CD8-positive, alpha-beta memory T cell (primary cell): ENCODE results near the gene SLC22A5. TPM values are rescaled to one million over a fixed set of nuclear protein-coding genes. Genes with fewer than 3 reads are reported as not detected.

Experiments
- CTCF ChIA-PET: fragments of 350-600 bp; sonication (Branson Sonifier 250); formaldehyde crosslinking; loops from one replicate; lab custom pipeline; 2021; ENCODE audit warnings: antibody characterized with exemption; lab: Charles Lee
- POLR2A ChIA-PET: fragments of 350-600 bp; sonication (Branson Sonifier 250); formaldehyde crosslinking; loops from one replicate; lab custom pipeline; 2021; ENCODE audit warnings: antibody characterized with exemption; lab: Charles Lee
- DNase-seq, 5 donors: peaks; one replicate each; pipeline versions ENCODE4 v3.0.0 to v3.0.0-alpha.2; 2020 to 2022; ENCODE audit warnings: mixed read lengths in 1 of 5
- H3K27ac ChIP-seq: one replicate; pipeline ENCODE4 v1.7.0; 2013; ENCODE audit warnings: low read depth, mild to moderate bottlenecking, low read length, moderate library complexity
- H3K27me3 ChIP-seq: 2 replicates; pipeline ENCODE4 v1.7.0; 2013; ENCODE audit warnings: low read length, mild to moderate bottlenecking; ENCODE audit not compliant: insufficient read depth, poor library complexity, severe bottlenecking
- H3K36me3 ChIP-seq: 2 replicates; pipeline ENCODE4 v1.7.0; 2013; ENCODE audit warnings: mild to moderate bottlenecking, low read length, moderate library complexity; ENCODE audit not compliant: insufficient read depth
- H3K4me1 ChIP-seq: 2 replicates; pipeline ENCODE4 v1.7.0; 2013; ENCODE audit warnings: mild to moderate bottlenecking, low read length, moderate library complexity; ENCODE audit not compliant: insufficient read depth
- H3K4me3 ChIP-seq: 2 replicates; pipeline ENCODE4 v1.7.0; 2013; ENCODE audit warnings: mild to moderate bottlenecking, low read length
- H3K9me3 ChIP-seq: 2 replicates; pipeline ENCODE4 v1.7.0; 2013; ENCODE audit warnings: mild to moderate bottlenecking, low read length
- H3K27ac Mint-ChIP-seq, 8 donors: one replicate each; pipeline ENCODE4 v1.8.0; 2020 to 2021; ENCODE audit warnings: mixed read lengths in 8 of 8, mild to moderate bottlenecking in 6 of 8, inconsistent platforms in 3 of 8, moderate library complexity in 3 of 8
- H3K27me3 Mint-ChIP-seq, 2 donors: one replicate each; pipeline ENCODE4 v1.8.0; 2020 to 2021; ENCODE audit warnings: mixed read lengths in 2 of 2, mild to moderate bottlenecking in 1 of 2, moderate library complexity in 1 of 2
- H3K36me3 Mint-ChIP-seq, 3 donors: one replicate each; pipeline ENCODE4 v1.8.0; 2020 to 2021; ENCODE audit warnings: mixed read lengths in 3 of 3, inconsistent platforms in 1 of 3, mild to moderate bottlenecking in 1 of 3
- H3K4me1 Mint-ChIP-seq, 3 donors: one replicate each; pipeline ENCODE4 v1.8.0; 2020 to 2021; ENCODE audit warnings: mixed read lengths in 3 of 3, inconsistent platforms in 1 of 3, mild to moderate bottlenecking in 1 of 3
- H3K4me3 Mint-ChIP-seq, 7 donors: one replicate each; pipeline ENCODE4 v1.8.0; 2020 to 2021; ENCODE audit warnings: mixed read lengths in 7 of 7, mild to moderate bottlenecking in 6 of 7, moderate library complexity in 4 of 7, inconsistent platforms in 2 of 7
- H3K9me3 Mint-ChIP-seq, 5 donors: one replicate each; pipeline ENCODE4 v1.8.0; 2020 to 2022; ENCODE audit warnings: mixed read lengths in 5 of 5, mild to moderate bottlenecking in 3 of 5, moderate library complexity in 2 of 5, inconsistent platforms in 1 of 5
- polyA plus RNA-seq: library from polyadenylated mRNA; unstranded; fragments of 300-500 nt; fragmentation: Illumina TruSeq; gene quantifications from one replicate; pipeline ENCODE4 v1.2.3, GENCODE V29; 2021
- total RNA-seq, 2 experiments: library from RNA; stranded (reverse); gene quantifications; one replicate each; pipeline ENCODE4 v1.2.3, GENCODE V29; 2021

Gene SLC22A5
- total and polyA plus RNA-seq, 3 experiments from 2014 or later: 2.5 to 5.9 (median 5.2) TPM

DNA sequence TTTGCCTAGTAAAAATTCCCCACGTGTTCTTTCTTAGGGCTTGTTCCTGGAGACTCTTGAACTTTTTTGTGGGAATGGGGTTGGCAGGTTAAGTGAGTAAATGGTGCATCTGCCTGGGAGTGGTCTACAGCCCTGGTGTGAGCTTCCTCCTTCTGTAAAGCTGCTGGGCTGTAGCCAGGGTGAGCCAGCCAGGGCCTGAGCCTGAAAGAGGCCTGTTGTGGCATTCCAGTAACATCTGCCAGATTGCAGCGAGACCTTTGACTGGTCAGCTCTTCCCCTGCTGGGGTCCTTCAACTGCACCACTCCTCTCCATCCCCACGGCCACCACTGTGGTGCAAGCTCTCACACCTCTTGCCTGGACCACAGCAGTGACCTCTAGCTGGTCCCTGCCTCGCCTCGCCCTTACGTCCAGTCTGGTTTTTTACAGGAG, 47.5 kb downstream of the SLC22A5 start:
- Mint-ChIP-seq H3K27me3 (no peaks in the 10 kb centered on the region), H3K9me3 (no peaks in the 10 kb centered on the region), H3K4me1 (peaks cover 83 to 99% (median 92%) of the 10 kb centered on the region in 3 donors), H3K36me3 (peaks cover 12 to 60% (median 18%) of the 10 kb centered on the region in 3 donors), H3K27ac (peak overlapping the region; percentile 84 to 99 (median 98)), H3K4me3 (peak overlapping the region; percentile 24 to 76 (median 44))
- DNase-seq: no peak
- Histone ChIP-seq H3K4me3 (no peak overlapping the region), H3K27me3 (no peaks in the 10 kb centered on the region), H3K9me3 (no peaks in the 10 kb centered on the region), H3K36me3 (no peaks in the 10 kb centered on the region), H3K27ac (no peak overlapping the region), H3K4me1 (peaks cover 90% of the 10 kb centered on the region)
- POLR2A ChIA-PET: interaction anchor here (0.8 to 1.9 kb wide), 4 partner anchors 10 to 79 kb away, joined by 3 to 7 read pairs (median 6); partner anchors contain the start of gene IRF1
- CTCF ChIA-PET: interaction anchor here (1.2 to 5.8 kb wide), 6 partner anchors 9 to 79 kb away, joined by 4 to 78 read pairs (median 12); partner anchors contain the start of gene IRF1

DNA sequence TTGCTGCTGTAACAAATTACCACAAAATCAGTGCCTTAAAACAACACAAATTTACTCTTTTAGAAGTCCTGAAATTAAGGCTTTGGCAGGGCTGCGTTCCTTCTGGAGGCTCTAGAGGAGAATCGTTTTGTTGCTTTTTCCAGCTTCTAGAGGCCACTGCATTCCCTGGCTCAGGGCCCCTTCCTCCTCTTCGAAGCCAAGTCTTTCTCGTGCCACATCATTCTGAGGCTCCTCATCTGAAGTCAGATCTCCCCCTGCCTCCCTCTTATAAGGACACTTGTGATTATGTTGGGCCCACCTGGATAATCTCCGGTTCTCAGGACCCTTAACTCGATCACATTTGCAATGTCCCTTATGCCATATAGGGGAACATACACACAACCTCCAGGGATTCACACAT, 48.0 kb downstream of the SLC22A5 start:
- peak overlapping the region; percentile 24 to 76 (median 44) for H3K4me3 Mint-ChIP-seq
- H3K27me3 ChIP-seq: no peaks in the 10 kb centered on the region
- peaks cover 86 to 97% (median 96%) of the 10 kb centered on the region in 3 donors for H3K4me1 Mint-ChIP-seq
- DNase-seq: no peak
- H3K9me3 ChIP-seq: no peaks in the 10 kb centered on the region
- peaks cover 94% of the 10 kb centered on the region for H3K4me1 ChIP-seq
- H3K27ac ChIP-seq: no peak overlapping the region
- CTCF ChIA-PET: interaction anchor here (0.8 to 5.8 kb wide), 9 partner anchors 8 to 78 kb away, joined by 3 to 78 read pairs (median 7); partner anchors contain the start of gene IRF1
- no peaks in the 10 kb centered on the region for H3K27me3 Mint-ChIP-seq
- POLR2A ChIA-PET: interaction anchor here (0.8 to 1.9 kb wide), 4 partner anchors 10 to 79 kb away, joined by 3 to 7 read pairs (median 6); partner anchors contain the start of gene IRF1
- H3K36me3 ChIP-seq: no peaks in the 10 kb centered on the region
- no peaks in the 10 kb centered on the region for H3K9me3 Mint-ChIP-seq
- H3K36me3 Mint-ChIP-seq: peaks cover 12 to 58% (median 18%) of the 10 kb centered on the region in 3 donors
- peak overlapping the region; percentile 84 to 99 (median 98) for H3K27ac Mint-ChIP-seq
- H3K4me3 ChIP-seq: no peak overlapping the region

DNA sequence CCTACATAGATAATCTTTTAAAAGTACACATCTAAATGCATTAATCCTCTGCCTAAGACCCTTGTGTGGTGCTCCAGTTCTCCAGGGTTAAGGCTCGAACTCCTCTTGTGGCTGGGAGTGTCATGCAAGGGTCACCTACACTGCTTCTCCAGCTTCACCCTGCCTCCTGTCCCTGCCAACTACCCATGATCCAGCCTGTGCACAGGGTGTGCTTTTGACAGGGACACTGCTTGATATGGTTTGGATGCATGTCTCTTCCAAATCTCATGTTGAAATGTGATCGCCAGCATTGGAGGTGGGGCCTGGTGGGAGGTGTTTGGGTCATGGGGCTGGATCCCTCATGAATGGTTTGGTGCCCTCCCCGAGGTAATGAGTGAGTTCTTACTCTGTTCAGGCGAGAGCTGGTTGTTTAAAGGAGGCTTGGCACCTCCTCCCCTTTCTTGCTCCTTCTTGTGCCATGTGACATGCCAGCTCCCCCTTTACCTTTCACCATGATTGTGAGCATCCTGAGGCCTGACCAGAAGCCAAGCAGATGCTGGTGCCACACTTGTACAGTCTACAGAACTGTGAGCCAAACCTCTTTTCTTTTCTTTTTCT, 48.5 kb downstream of the SLC22A5 start:
- CTCF ChIA-PET: interaction anchor here (0.8 to 5.8 kb wide), 11 partner anchors 8 to 83 kb away, joined by 3 to 78 read pairs (median 6); partner anchors contain the start of gene IRF1

DNA sequence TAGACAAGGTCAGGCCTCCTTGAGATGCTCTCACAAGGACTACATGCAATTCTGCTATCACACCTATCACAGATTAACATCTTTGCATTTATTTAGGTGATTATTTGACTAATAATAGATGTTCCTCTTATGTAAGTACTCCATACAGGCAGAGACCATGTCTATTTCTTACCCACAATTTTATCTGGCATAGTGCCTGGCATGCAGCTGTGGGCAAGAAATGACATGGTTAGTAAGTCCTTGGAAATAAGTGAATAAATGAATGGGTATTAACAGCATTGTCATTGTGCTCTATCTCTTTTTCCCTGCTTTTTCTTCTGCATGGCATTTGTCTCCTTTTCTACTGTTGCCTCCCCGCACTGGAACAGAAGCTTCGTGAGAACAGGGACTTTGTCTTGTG, 49.4 kb downstream of the SLC22A5 start:
- H3K36me3 ChIP-seq: peaks cover 11% of the 10 kb centered on the region
- H3K9me3 ChIP-seq: no peaks in the 10 kb centered on the region
- Mint-ChIP-seq H3K4me3 (peak overlapping the region; percentile 35 to 81 (median 76)), H3K27ac (peak overlapping the region; percentile 84 to 99 (median 98)), H3K36me3 (peaks cover 9 to 61% (median 22%) of the 10 kb centered on the region in 3 donors), H3K4me1 (peaks cover 88 to 98% (median 97%) of the 10 kb centered on the region in 3 donors), H3K9me3 (no peaks in the 10 kb centered on the region), H3K27me3 (no peaks in the 10 kb centered on the region)
- no peaks in the 10 kb centered on the region for H3K27me3 ChIP-seq
- H3K27ac ChIP-seq: no peak overlapping the region
- ChIA-PET POLR2A (no interaction called here), CTCF (interaction anchor here (1.2 to 5.8 kb wide), 8 partner anchors 8 to 82 kb away, joined by 3 to 78 read pairs (median 4); partner anchors contain the start of gene IRF1)
- no peak overlapping the region for H3K4me3 ChIP-seq
- H3K4me1 ChIP-seq: peaks cover 96% of the 10 kb centered on the region
- DNase-seq: no peak

More for the DNA sequence above, 48.5 kb downstream of the SLC22A5 start:
- peak overlapping the region in 5 of 7 donors; percentile 10 to 71 (median 44) for H3K4me3 Mint-ChIP-seq
- H3K27me3 ChIP-seq: no peaks in the 10 kb centered on the region
- POLR2A ChIA-PET: interaction anchor here (1.4 to 1.9 kb wide), 3 partner anchors 9 to 78 kb away, joined by 4 to 7 read pairs (median 7); partner anchors contain the start of gene IRF1
- H3K4me3 ChIP-seq: no peak overlapping the region
- DNase-seq: no peak
- H3K36me3 Mint-ChIP-seq: peaks cover 12 to 60% (median 18%) of the 10 kb centered on the region in 3 donors
- H3K27ac Mint-ChIP-seq: peak overlapping the region; percentile 84 to 99 (median 98)
- H3K27ac ChIP-seq: no peak overlapping the region
- peaks cover 88 to 98% (median 97%) of the 10 kb centered on the region in 3 donors for H3K4me1 Mint-ChIP-seq
- H3K36me3 ChIP-seq: peaks cover 4% of the 10 kb centered on the region
- H3K4me1 ChIP-seq: peaks cover 96% of the 10 kb centered on the region
- H3K9me3 Mint-ChIP-seq: no peaks in the 10 kb centered on the region
- no peaks in the 10 kb centered on the region for H3K27me3 Mint-ChIP-seq
- no peaks in the 10 kb centered on the region for H3K9me3 ChIP-seq

DNA sequence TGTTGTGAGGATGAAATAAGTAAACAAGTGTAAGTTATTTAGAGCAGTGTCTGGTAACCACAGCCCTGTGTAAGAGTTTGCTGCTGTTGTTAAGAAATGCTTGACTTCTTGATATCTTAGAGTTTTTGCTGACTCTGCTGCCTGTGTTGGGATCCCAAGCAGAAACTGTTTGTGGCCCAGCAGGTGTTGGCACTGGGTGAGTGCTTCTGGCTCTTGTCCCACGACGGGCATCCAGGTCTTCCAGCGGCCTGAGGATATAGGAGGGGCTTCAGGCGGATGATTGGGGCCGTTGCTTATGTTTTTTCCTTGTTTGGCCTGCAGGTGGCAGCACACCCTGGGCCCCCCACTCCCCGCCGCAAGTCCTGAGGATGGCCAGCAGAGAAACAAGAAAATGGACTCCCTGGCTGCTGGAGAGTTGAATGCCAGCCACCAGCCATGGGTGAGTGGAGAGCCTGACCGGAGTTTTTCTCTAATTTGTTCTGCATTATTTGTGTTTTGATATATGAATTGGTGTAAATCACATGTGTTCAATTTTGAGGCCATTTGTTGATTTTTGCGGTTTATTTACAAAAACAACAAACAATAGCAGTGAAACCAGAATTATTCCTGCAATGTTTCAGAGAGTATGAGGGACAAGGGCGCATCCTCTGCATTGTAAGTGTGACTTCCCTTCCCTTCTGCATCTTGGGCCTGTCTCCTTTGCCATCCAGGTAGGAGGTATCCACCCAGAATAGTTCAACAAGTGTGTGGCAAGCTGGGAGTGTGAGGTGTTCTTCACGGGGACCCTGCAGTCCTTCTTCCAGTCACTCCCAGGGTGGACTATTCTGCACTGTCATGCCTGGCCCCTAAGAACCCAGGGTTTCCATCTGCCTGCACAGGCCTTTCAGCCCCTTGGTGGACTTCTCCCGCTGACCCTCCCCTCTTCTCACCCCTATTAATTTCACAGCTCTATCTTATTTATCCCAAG, 50.3 kb downstream of the SLC22A5 start:
- peak overlapping the region; percentile 12 for H3K27ac ChIP-seq
- Mint-ChIP-seq H3K27me3 (no peaks in the 10 kb centered on the region), H3K36me3 (peaks cover 9 to 64% (median 20%) of the 10 kb centered on the region in 3 donors), H3K4me3 (peak overlapping the region; percentile 76 to 91 (median 78)), H3K9me3 (no peaks in the 10 kb centered on the region), H3K27ac (peak overlapping the region; percentile 84 to 99 (median 98)), H3K4me1 (peaks cover 90 to 98% (median 97%) of the 10 kb centered on the region in 3 donors)
- POLR2A ChIA-PET: interaction anchor here (0.8 to 1.7 kb wide), 15 partner anchors 10 to 81 kb away, joined by 3 to 22 read pairs (median 5); partner anchors contain the start of gene IRF1
- H3K27me3 ChIP-seq: no peaks in the 10 kb centered on the region
- CTCF ChIA-PET: interaction anchor here (0.7 to 2.9 kb wide), 30 partner anchors 9 to 126 kb away, joined by 3 to 28 read pairs (median 4); partner anchors contain the start of genes IRF1 and SLC22A4
- H3K4me1 ChIP-seq: peaks cover 97% of the 10 kb centered on the region
- DNase-seq: peak; percentile 42 to 77 (median 60)
- H3K36me3 ChIP-seq: peaks cover 11% of the 10 kb centered on the region
- H3K9me3 ChIP-seq: no peaks in the 10 kb centered on the region
- H3K4me3 ChIP-seq: no peak overlapping the region

DNA sequence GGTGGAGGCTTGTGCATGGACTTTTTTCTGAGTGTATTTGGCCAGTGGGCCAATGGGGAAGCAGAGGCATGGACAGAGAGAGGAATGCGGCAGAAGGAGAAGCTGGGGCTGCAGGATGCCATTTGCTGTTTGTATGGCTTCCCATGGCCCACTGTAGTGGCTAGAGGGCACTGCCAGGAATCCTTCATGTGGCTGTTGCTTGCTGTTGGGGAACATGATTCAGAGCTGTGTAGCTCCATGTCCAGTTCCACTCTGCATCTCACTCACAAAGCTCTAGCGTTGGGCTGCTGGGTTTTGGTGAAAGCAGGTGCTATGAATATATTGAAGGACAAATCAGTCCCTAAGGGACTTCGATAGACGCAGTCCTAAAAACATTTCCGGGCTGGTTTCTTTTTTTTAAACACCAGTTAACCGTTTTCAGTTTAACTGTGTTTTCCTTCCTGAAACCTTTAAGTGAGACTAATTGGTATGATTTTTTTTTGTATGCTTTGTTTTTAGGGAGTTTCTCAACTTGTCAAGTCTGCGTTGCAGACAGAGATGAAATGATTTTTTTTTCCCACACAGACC, 51.3 kb downstream of the SLC22A5 start:
- Mint-ChIP-seq H3K4me3 (peak overlapping the region; percentile 76 to 91 (median 78)), H3K27ac (peak overlapping the region; percentile 84 to 99 (median 98)), H3K4me1 (peaks cover 91 to 98% (median 97%) of the 10 kb centered on the region in 3 donors), H3K27me3 (no peaks in the 10 kb centered on the region), H3K9me3 (no peaks in the 10 kb centered on the region), H3K36me3 (peaks cover 9 to 68% (median 22%) of the 10 kb centered on the region in 3 donors)
- H3K36me3 ChIP-seq: peaks cover 11% of the 10 kb centered on the region
- no peaks in the 10 kb centered on the region for H3K9me3 ChIP-seq
- peaks cover 97% of the 10 kb centered on the region for H3K4me1 ChIP-seq
- peak overlapping the region; percentile 12 for H3K27ac ChIP-seq
- ChIA-PET POLR2A (interaction anchor here (0.6 to 1.7 kb wide), 15 partner anchors 11 to 80 kb away, joined by 3 to 22 read pairs (median 5); partner anchors contain the start of gene IRF1), CTCF (interaction anchor here (0.7 to 1.7 kb wide), 25 partner anchors 10 to 127 kb away, joined by 3 to 28 read pairs (median 5); partner anchors contain the start of genes IRF1 and SLC22A4)
- peak overlapping the region; percentile 45 for H3K4me3 ChIP-seq
- peak in 2 of 5 donors; percentile 39 to 43 for DNase-seq
- no peaks in the 10 kb centered on the region for H3K27me3 ChIP-seq
